ENCODE measurements around the gene FBXO47. TPM values are rescaled to one million over a fixed set of nuclear protein-coding genes. Genes with fewer than 3 reads are reported as not detected.

Gene FBXO47
- total and polyA plus RNA-seq, 2 donors (not counting 3 experiments of a cell fraction or from before 2014, with no cell fraction given), result not detected

GRCh38 chr17:38886643-38887010 lies 80.6 kb downstream of the FBXO47 start:
- Histone ChIP-seq H3K36me3 (ENCODE audit: control insufficient read depth in 2 of 2, extremely low read depth in 1 of 2, insufficient read depth in 2 of 2, low read length in 2 of 2) (peaks cover 9 to 50% of the 10 kb centered on the region in 2 experiments), H4K20me1 (replicated peaks; ENCODE audit: control insufficient read depth, extremely low read depth, insufficient read depth, low read length) (no peaks in the 10 kb centered on the region), H3K4me3 (replicated peaks in 1 of 3; ENCODE audit: insufficient read depth in 1 of 3, low read depth in 1 of 3, low read length in 3 of 3) (no peak overlapping the region), H3K4me2 (ENCODE audit: insufficient read depth, low read length) (no peak overlapping the region), H3K9me1 (replicated peaks; ENCODE audit: control insufficient read depth, extremely low read depth, insufficient read depth, low read length) (no peaks in the 10 kb centered on the region), H3K4me1 (ENCODE audit: control insufficient read depth, extremely low read depth, insufficient read depth, low read length) (peaks cover 6% of the 10 kb centered on the region), H3K27ac (ENCODE audit: insufficient read depth, low read depth, low read length) (no peak overlapping the region), H2AFZ (ENCODE audit: low read depth, low read length) (no peak overlapping the region), H3K9ac (replicated peaks; ENCODE audit: extremely low read depth, insufficient read depth, low read length) (no peak overlapping the region), H3K79me2 (ENCODE audit: control insufficient read depth, insufficient read depth, low read length) (peaks cover 71% of the 10 kb centered on the region), H3K9me3 (replicated peaks; ENCODE audit: control insufficient read depth, insufficient read depth, low read length) (no peaks in the 10 kb centered on the region), H3K27me3 (ENCODE audit: control insufficient read depth in 2 of 2, insufficient read depth in 2 of 2, low read length in 2 of 2) (no peaks in the 10 kb centered on the region)
- ChIA-PET POLR2A (no interaction called here), CTCF (interaction anchor here (1.8 kb wide), 1 partner anchor 11 kb away, joined by 5 read pairs; no protein-coding TSS in a partner anchor)
- no peak for TF ChIP-seq POLR2A (IDR thresholded peaks at IDR 0.05; ENCODE audit: low read depth, low read length)
- TF ChIP-seq MYC (IDR thresholded peaks at IDR 0.05; ENCODE audit: low read depth, low read length), result no peak
- no peak for TF ChIP-seq JUN (IDR thresholded peaks at IDR 0.05; ENCODE audit: borderline replicate concordance, insufficient read depth, insufficient read length, low read depth)
- TF ChIP-seq FOS (IDR thresholded peaks at IDR 0.05; ENCODE audit: borderline replicate concordance, insufficient read depth, low read length), result no peak
- no peak for TF ChIP-seq MAX (IDR thresholded peaks at IDR 0.05; ENCODE audit: insufficient read depth, insufficient read length)
- TF ChIP-seq CTCF (IDR thresholded peaks at IDR 0.05; ENCODE audit: extremely low read depth in 1 of 2, insufficient read depth in 1 of 2, low read depth in 1 of 2, low read length in 2 of 2), result no peak
- TF ChIP-seq POLR2AphosphoS5 (IDR thresholded peaks at IDR 0.05; ENCODE audit: insufficient read depth, low read depth, low read length), result no peak
- TF ChIP-seq EZH2 (IDR thresholded peaks at IDR 0.05; ENCODE audit: borderline replicate concordance, low read depth, low read length, severe bottlenecking), result no peak
- TF ChIP-seq GATA2 (IDR thresholded peaks at IDR 0.05; ENCODE audit: insufficient read depth, insufficient read length, low read depth, low read length), result no peak
- FAIRE-seq (no peak), DNase-seq (ENCODE audit: low read depth, low spot score) (no peak)
- intact Hi-C loops (cut with micrococcal nuclease), result no loop called here
- no TSS peak for BruUV-seq (replicated peaks)
- dilution Hi-C loops (cut with MboI; ENCODE audit: extremely low pct_ligation_motif_present, low sequenced_read_pairs), result no loop called here

Small RNA genes within 50 kb of the gene (microRNA-seq; reads per million reads assigned to microRNA genes)
- gene MIR6779 (ENCODE audit: borderline number of aligned reads, borderline replicate concordance), result 1.2 reads per million

Small RNA genes within 50 kb of the gene (small RNA-seq; reads per million reads assigned to genes)
- not detected for gene MIR6779 (ENCODE audit: insufficient read depth, insufficient read length, low read depth, low replicate concordance)

Other genes with a start within 250 kb of the FBXO47 start
- gene CISD3, start 237.1 kb downstream of the FBXO47 start, total RNA-seq, result 22.6 and 23.7 TPM in 2 replicates
- 8.7 and 11.1 TPM in 2 replicates for gene CISD3, start 237.1 kb downstream of the FBXO47 start, polyA plus RNA-seq
- 77.5 and 78.4 TPM in 2 replicates for gene PCGF2, start 219.1 kb downstream of the FBXO47 start, total RNA-seq
- 39.8 and 45.3 TPM in 2 replicates for gene PCGF2, start 219.1 kb downstream of the FBXO47 start, polyA plus RNA-seq
- 213 and 227 TPM in 2 replicates for gene PSMB3, start 214.7 kb downstream of the FBXO47 start, total RNA-seq
- 685 and 705 TPM in 2 replicates for gene PSMB3, start 214.7 kb downstream of the FBXO47 start, polyA plus RNA-seq
- gene PIP4K2B, start 167.8 kb downstream of the FBXO47 start, total RNA-seq, result 48.1 and 48.8 TPM in 2 replicates
- 22.4 and 23.1 TPM in 2 replicates for gene PIP4K2B, start 167.8 kb downstream of the FBXO47 start, polyA plus RNA-seq
- 19.7 and 20.0 TPM in 2 replicates for gene CWC25, start 142.1 kb downstream of the FBXO47 start, total RNA-seq
- gene CWC25, start 142.1 kb downstream of the FBXO47 start, polyA plus RNA-seq, result 12.4 and 13.8 TPM in 2 replicates
- 1,270 and 1,292 TPM in 2 replicates for gene RPL23, start 113.7 kb downstream of the FBXO47 start, total RNA-seq
- gene RPL23, start 113.7 kb downstream of the FBXO47 start, polyA plus RNA-seq, result 1,232 and 1,847 TPM in 2 replicates
- gene LASP1, start 97.3 kb downstream of the FBXO47 start, total RNA-seq, result 231 and 242 TPM in 2 replicates
- gene LASP1, start 97.3 kb downstream of the FBXO47 start, polyA plus RNA-seq, result 214 and 247 TPM in 2 replicates
- gene PLXDC1, start 184.2 kb upstream of the FBXO47 start, total RNA-seq, result not detected in 2 replicates
- gene PLXDC1, start 184.2 kb upstream of the FBXO47 start, polyA plus RNA-seq, result 0.03 TPM in 1 of 2 replicates, not detected in the other
- gene ARL5C, start 198.8 kb upstream of the FBXO47 start, total RNA-seq, result not detected in 2 replicates
- not detected in 2 replicates for gene ARL5C, start 198.8 kb upstream of the FBXO47 start, polyA plus RNA-seq
- 12.3 and 14.6 TPM in 2 replicates for gene CACNB1, start 230.3 kb upstream of the FBXO47 start, total RNA-seq
- 4.7 and 5.0 TPM in 2 replicates for gene CACNB1, start 230.3 kb upstream of the FBXO47 start, polyA plus RNA-seq
- 1,752 and 1,802 TPM in 2 replicates for gene RPL19, start 232.9 kb upstream of the FBXO47 start, total RNA-seq
- 1,595 and 1,958 TPM in 2 replicates for gene RPL19, start 232.9 kb upstream of the FBXO47 start, polyA plus RNA-seq

Data from endothelial cell of umbilical vein (primary cell).